ENCODE data around the gene TNS2. TPM values are rescaled to one million over a fixed set of nuclear protein-coding genes. Genes with fewer than 3 reads are reported as not detected.

TNS2 gene
- total and polyA plus RNA-seq, 9 of the 15 experiments (the other 6 are each of a cell fraction or from before 2014, with no cell fraction given), result 0.28 to 3.1 (median 1.2) TPM; not detected in 1

DNA sequence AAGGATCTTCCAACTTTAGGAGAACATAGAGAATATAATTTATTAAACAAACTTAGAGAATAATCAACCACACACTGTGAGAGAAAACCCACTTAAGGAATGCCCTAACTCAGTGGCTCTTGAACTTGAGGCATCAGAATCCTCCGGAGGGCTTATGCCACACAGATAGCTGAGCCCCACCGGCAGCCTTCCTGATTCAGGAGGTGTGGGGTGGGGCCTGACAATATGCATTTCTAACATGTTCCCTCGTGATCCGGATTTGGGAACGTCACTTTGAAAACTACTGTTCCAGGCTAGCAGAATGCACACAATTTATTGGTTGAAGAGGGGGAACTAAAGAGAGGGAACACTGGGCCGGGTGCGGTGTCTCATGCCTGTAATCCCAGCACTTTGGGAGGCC lies 51.4 kb downstream of the TNS2 start (continued):
- no peak for TF ChIP-seq ZNF124 (CRISPR knock-in tag; IDR thresholded peaks at IDR 0.05)

DNA sequence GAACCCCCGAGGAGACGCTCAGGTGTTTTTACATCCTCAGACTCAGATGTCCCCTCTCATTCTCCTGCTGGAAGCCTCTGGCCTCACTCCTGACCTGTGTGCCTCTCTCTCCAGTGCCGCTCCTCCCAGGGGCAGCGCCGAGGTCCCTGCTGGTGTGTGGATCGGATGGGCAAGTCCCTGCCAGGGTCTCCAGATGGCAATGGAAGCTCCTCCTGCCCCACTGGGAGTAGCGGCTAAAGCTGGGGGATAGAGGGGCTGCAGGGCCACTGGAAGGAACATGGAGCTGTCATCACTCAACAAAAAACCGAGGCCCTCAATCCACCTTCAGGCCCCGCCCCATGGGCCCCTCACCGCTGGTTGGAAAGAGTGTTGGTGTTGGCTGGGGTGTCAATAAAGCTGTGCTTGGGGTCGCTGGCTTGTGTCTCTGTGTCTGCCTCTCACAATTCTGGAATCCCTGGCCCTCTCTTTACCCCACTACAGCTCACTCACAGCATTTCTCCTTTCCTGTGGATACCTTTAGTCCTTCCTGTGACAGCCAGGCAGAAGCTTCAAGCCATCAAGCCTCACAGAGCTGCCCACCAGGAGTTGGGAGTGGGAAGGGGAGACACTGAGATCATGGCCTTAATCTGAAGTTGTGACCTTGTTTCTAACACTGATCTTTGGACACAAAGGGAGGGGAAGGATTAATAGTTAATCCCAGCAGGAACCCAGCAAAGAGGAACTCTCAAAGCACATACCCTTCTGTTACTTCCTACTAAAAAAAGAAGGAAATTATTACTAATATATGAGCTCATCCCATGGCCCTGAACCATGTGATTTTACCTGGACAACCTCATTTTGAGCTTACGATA lies 52.3 kb downstream of the TNS2 start:
- WGBS (ENCODE audit: insufficient coverage, low coverage, missing lambda C conversion rate), result 60% methylated on average over 10 of the region's 12 CpGs
- H3K27ac ChIP-seq (ENCODE audit: extremely low read depth, low read depth, low read length), result no peak overlapping the region
- FAIRE-seq, result no peak
- peaks cover 40 to 42% of the 10 kb centered on the region in 2 experiments for H3K4me1 ChIP-seq (replicated peaks in 1 of 2; ENCODE audit: control insufficient read depth in 2 of 2, insufficient read depth in 2 of 2, low read length in 2 of 2)
- no peak for ATAC-seq
- H3K79me2 ChIP-seq (ENCODE audit: control insufficient read depth, insufficient read depth, low read length), result no peaks in the 10 kb centered on the region
- peak in 1 of 4 experiments; percentile 2 for DNase-seq (ENCODE audit: extremely low read depth in 1 of 4, low spot score in 3 of 4)
- H3K9ac ChIP-seq (ENCODE audit: insufficient read depth in 1 of 2, low read depth in 2 of 2, low read length in 2 of 2), result peak overlapping the region in 1 of 2 experiments; percentile 57; a peak in 1 of 4 replicates
- H3K27me3 ChIP-seq (ENCODE audit: control insufficient read depth in 2 of 2, insufficient read depth in 2 of 2, low read length in 2 of 2), result no peaks in the 10 kb centered on the region; a peak in 1 of 5 replicates
- POLR2A ChIA-PET, result interaction anchor here (0.6 to 2.0 kb wide), 8 partner anchors 10 to 36 kb away, joined by 3 to 9 read pairs (median 3); partner anchors contain the start of gene SPRYD3
- H2AFZ ChIP-seq (ENCODE audit: low read depth, low read length), result peak overlapping the region; percentile 41
- H3K4me2 ChIP-seq (ENCODE audit: insufficient read depth, low read length), result no peak overlapping the region
- H3K4me3 ChIP-seq, result no peak overlapping the region
- CTCF ChIA-PET (ENCODE audit: low intra/inter-chr PET ratio), result no interaction called here
- no peaks in the 10 kb centered on the region for H3K36me3 ChIP-seq (ENCODE audit: control insufficient read depth, insufficient read depth, low read length)
- in situ Hi-C loops (cut with MboI), result loop anchor here (5.0 kb wide), 1 partner anchor 35 kb away; no protein-coding TSS in a partner anchor
- BruUV-seq (replicated peaks), result no TSS peak
- TF ChIP-seq ZNF121 (CRISPR knock-in tag; conservative IDR thresholded peaks at IDR 0.05), result no peak
- TF ChIP-seq, protein P1, sequence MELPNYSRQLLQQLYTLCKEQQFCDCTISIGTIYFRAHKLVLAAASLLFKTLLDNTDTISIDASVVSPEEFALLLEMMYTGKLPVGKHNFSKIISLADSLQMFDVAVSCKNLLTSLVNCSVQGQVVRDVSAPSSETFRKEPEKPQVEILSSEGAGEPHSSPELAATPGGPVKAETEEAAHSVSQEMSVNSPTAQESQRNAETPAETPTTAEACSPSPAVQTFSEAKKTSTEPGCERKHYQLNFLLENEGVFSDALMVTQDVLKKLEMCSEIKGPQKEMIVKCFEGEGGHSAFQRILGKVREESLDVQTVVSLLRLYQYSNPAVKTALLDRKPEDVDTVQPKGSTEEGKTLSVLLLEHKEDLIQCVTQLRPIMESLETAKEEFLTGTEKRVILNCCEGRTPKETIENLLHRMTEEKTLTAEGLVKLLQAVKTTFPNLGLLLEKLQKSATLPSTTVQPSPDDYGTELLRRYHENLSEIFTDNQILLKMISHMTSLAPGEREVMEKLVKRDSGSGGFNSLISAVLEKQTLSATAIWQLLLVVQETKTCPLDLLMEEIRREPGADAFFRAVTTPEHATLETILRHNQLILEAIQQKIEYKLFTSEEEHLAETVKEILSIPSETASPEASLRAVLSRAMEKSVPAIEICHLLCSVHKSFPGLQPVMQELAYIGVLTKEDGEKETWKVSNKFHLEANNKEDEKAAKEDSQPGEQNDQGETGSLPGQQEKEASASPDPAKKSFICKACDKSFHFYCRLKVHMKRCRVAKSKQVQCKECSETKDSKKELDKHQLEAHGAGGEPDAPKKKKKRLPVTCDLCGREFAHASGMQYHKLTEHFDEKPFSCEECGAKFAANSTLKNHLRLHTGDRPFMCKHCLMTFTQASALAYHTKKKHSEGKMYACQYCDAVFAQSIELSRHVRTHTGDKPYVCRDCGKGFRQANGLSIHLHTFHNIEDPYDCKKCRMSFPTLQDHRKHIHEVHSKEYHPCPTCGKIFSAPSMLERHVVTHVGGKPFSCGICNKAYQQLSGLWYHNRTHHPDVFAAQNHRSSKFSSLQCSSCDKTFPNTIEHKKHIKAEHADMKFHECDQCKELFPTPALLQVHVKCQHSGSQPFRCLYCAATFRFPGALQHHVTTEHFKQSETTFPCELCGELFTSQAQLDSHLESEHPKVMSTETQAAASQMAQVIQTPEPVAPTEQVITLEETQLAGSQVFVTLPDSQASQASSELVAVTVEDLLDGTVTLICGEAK (IDR thresholded peaks at IDR 0.05), result peak; percentile 41; the same call in 1 of the 2 replicates
- TF ChIP-seq, protein P1 (CRISPR knock-in tag; IDR thresholded peaks at IDR 0.05), result peak; percentile 43; the same call in 1 of the 2 replicates
- no peaks in the 10 kb centered on the region for H4K20me1 ChIP-seq (replicated peaks; ENCODE audit: control insufficient read depth, insufficient read depth, low read length)
- intact Hi-C loops (cut with micrococcal nuclease), result no loop called here
- H3K9me1 ChIP-seq (ENCODE audit: control insufficient read depth, insufficient read depth, low read length), result peaks cover 6% of the 10 kb centered on the region
- no peaks in the 10 kb centered on the region for H3K9me3 ChIP-seq (replicated peaks; ENCODE audit: control insufficient read depth, insufficient read depth, low read depth, low read length)
